Endothelial cell (in vitro differentiated cells): ENCODE data around the gene MOXD1. TPM values are rescaled to one million over a fixed set of nuclear protein-coding genes. Genes with fewer than 3 reads are reported as not detected.
"Not testable (repeated sequence)": the region's sequence is repeated elsewhere in the genome, so short reads cannot be mapped to it uniquely, and the experiment has no call there.

Experiments used
- DNase-seq: peaks from one replicate; pipeline ENCODE4 v3.0.0; 2021; ENCODE audit warnings: low spot score
- H3K27ac Mint-ChIP-seq: one replicate; pipeline ENCODE4 v1.8.0; 2021; ENCODE audit warnings: mixed read lengths, inconsistent platforms; ENCODE audit not compliant: unreplicated experiment
- H3K27me3 Mint-ChIP-seq: one replicate; pipeline ENCODE4 v1.8.0; 2021; ENCODE audit warnings: mild to moderate bottlenecking, moderate library complexity, mixed read lengths, inconsistent platforms; ENCODE audit not compliant: unreplicated experiment
- H3K36me3 Mint-ChIP-seq: one replicate; pipeline ENCODE4 v1.8.0; 2021; ENCODE audit warnings: mild to moderate bottlenecking, low read depth, mixed read lengths, inconsistent platforms; ENCODE audit not compliant: unreplicated experiment
- H3K4me1 Mint-ChIP-seq: one replicate; pipeline ENCODE4 v1.8.0; 2021; ENCODE audit warnings: mild to moderate bottlenecking, mixed read lengths, inconsistent platforms; ENCODE audit not compliant: unreplicated experiment
- H3K4me3 Mint-ChIP-seq: one replicate; pipeline ENCODE4 v1.8.0; 2021; ENCODE audit warnings: mild to moderate bottlenecking, mixed read lengths, inconsistent platforms; ENCODE audit not compliant: unreplicated experiment
- H3K9me3 Mint-ChIP-seq: one replicate; pipeline ENCODE4 v1.8.0; 2021; ENCODE audit warnings: mixed read lengths, inconsistent platforms; ENCODE audit not compliant: unreplicated experiment
- CTCF ChIP-seq: fragments of 200-600 bp; sonication (generic); IDR thresholded peaks from one replicate; pipeline ENCODE4 v1.5.0; 2021; ENCODE audit warnings: antibody characterized with exemption; ENCODE audit not compliant: unreplicated experiment
- total RNA-seq: library from RNA; stranded (reverse); fragmentation: NEBNext Ultra II Directional; extraction: Animal tissue kit (Norgen Biotek cat#: 25700); gene quantifications from one replicate; pipeline ENCODE4 v1.2.1, GENCODE V29; 2021; ENCODE audit not compliant: unreplicated experiment

The MOXD1 gene
- total RNA-seq, 1 donor from 2014 or later: 0.08 TPM

GRCh38 chr6:132275066-132275970 lies 126.0 kb downstream of the MOXD1 start:
- H3K27me3 Mint-ChIP-seq: peaks cover 3% of the 10 kb centered on the region
- DNase-seq: no peak

GRCh38 chr6:132272776-132273175 lies 128.5 kb downstream of the MOXD1 start:
- H3K4me3 Mint-ChIP-seq: no peak overlapping the region
- no peaks in the 10 kb centered on the region for H3K9me3 Mint-ChIP-seq
- H3K4me1 Mint-ChIP-seq: peaks cover 16% of the 10 kb centered on the region
- no peak for TF ChIP-seq CTCF
- H3K36me3 Mint-ChIP-seq: no peaks in the 10 kb centered on the region
- H3K27ac Mint-ChIP-seq: no peak overlapping the region
- H3K27me3 Mint-ChIP-seq: peaks cover 3% of the 10 kb centered on the region
- no peak for DNase-seq

More at GRCh38 chr6:132275066-132275970, 126.0 kb downstream of the MOXD1 start:
- Mint-ChIP-seq H3K36me3 (no peaks in the 10 kb centered on the region), H3K27ac (no peak overlapping the region), H3K9me3 (no peaks in the 10 kb centered on the region), H3K4me3 (no peak overlapping the region), H3K4me1 (peaks cover 14% of the 10 kb centered on the region)
- TF ChIP-seq CTCF: no peak

GRCh38 chr6:132270726-132271402 lies 130.4 kb downstream of the MOXD1 start:
- Mint-ChIP-seq H3K36me3 (no peaks in the 10 kb centered on the region), H3K27ac (peak overlapping the region; percentile 50), H3K4me3 (no peak overlapping the region), H3K9me3 (no peaks in the 10 kb centered on the region), H3K27me3 (peaks cover 3% of the 10 kb centered on the region), H3K4me1 (peaks cover 16% of the 10 kb centered on the region)
- DNase-seq: no peak
- no peak for TF ChIP-seq CTCF

DNA sequence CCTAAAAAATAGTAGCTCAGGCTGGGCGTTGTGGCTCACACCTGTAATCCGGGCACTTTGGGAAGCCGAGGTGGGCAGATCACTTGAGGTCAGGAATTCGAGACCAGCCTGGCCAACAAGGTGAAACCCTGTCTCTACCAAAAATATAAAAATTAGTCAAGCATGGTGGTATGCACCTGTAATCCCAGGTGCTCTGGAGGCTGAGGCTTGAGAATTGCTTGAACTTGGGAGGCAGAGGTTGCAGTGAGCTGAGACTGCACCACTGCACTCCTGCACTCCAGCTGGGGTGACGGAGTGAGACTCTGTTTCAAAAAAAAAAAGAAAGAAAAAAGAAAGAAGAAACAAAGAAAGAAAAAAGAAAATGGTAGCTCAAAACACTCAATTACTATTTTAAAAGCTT lies 132.6 kb downstream of the MOXD1 start:
- H3K4me3 Mint-ChIP-seq, DNase-seq, H3K9me3 Mint-ChIP-seq, H3K36me3 Mint-ChIP-seq, H3K27me3 Mint-ChIP-seq, H3K27ac Mint-ChIP-seq: not testable (repeated sequence)
- peaks cover 13% of the 10 kb centered on the region for H3K4me1 Mint-ChIP-seq

GRCh38 chr6:132268209-132268608 lies 133.1 kb downstream of the MOXD1 start:
- Mint-ChIP-seq H3K36me3 (no peaks in the 10 kb centered on the region), H3K4me3 (no peak overlapping the region), H3K4me1 (peaks cover 13% of the 10 kb centered on the region), H3K27me3 (peaks cover 3% of the 10 kb centered on the region), H3K9me3 (no peaks in the 10 kb centered on the region), H3K27ac (no peak overlapping the region)
- TF ChIP-seq CTCF: no peak
- no peak for DNase-seq
